K562 (cell line): ENCODE results near the gene PLEKHM1. TPM values are rescaled to one million over a fixed set of nuclear protein-coding genes. Genes with fewer than 3 reads are reported as not detected.
"Not testable (repeated sequence)": the region's sequence is repeated elsewhere in the genome, so short reads cannot be mapped to it uniquely, and the experiment has no call there.

Experiments
- ATAC-seq: fragments of 200-7000 bp; cut with Tn5 transposase; 3 replicates; pipeline ENCODE4 v1.9.1; 2020; ENCODE audit warnings: moderate library complexity
- BruUV-seq: library from RNA; stranded (reverse); fragments of 400-500 nt; replicated peaks from 2 replicates; lab custom pipeline; 2021; lab: Mats Ljungman, UMichigan
- CTCF ChIA-PET: fragments of 300-600 bp; formaldehyde crosslinking; extraction: SDS; loops from one replicate; lab custom pipeline; 2021; ENCODE audit warnings: low intra/inter-chr PET ratio; lab: Yijun Ruan, JAX
- POLR2A ChIA-PET: fragments of 300-600, 350-650 bp; sonication (Branson Sonifier 250); formaldehyde crosslinking; extraction: SDS; loops from one replicate; lab custom pipeline; 2021; ENCODE audit warnings: antibody characterized with exemption, inconsistent platforms; lab: Yijun Ruan, JAX
- DNase-seq, 4 experiments: peaks; one replicate each; pipeline versions ENCODE4 v3.0.0 to v3.0.0-alpha.2; 2011 to 2018; ENCODE audit warnings: low spot score in 3 of 4, mixed read lengths in 3 of 4; ENCODE audit errors: extremely low read depth in 1 of 4
- FAIRE-seq: peaks from 2 replicates; lab custom pipeline; 2011; peaks lifted over from hg19 to GRCh38; lab: Jason Lieb, UNC
- H2AFZ ChIP-seq: 2 replicates; pipeline ENCODE4 v1.6.0; 2011; ENCODE audit warnings: low read depth, low read length, control low read depth, inconsistent platforms
- H3K27ac ChIP-seq: fragments of 200-600 bp; 3 replicates; pipeline ENCODE4 v1.8.0; 2011; ENCODE audit warnings: low read depth, mild to moderate bottlenecking, control low read depth, inconsistent platforms, low read length, moderate library complexity, mixed read lengths; ENCODE audit errors: extremely low read depth
- H3K27me3 ChIP-seq, 2 experiments: fragments of 300-600 bp in 1 of 2; 2 replicates in 1 of 2; 3 replicates in 1 of 2; pipeline versions ENCODE4 v1.6.0 to v1.8.0; 2011; ENCODE audit warnings: inconsistent platforms in 2 of 2, low read length in 2 of 2, mild to moderate bottlenecking in 1 of 2, mixed read lengths in 1 of 2, moderate library complexity in 1 of 2; ENCODE audit not compliant: control insufficient read depth in 2 of 2, insufficient read depth in 2 of 2
- H3K36me3 ChIP-seq: fragments of 300-600 bp; 3 replicates; pipeline ENCODE4 v1.8.0; 2011; ENCODE audit warnings: mild to moderate bottlenecking, low read length, inconsistent platforms; ENCODE audit not compliant: control insufficient read depth, insufficient read depth
- H3K4me1 ChIP-seq, 2 experiments: fragments of 200-600 bp in 1 of 2; replicated peaks in 1 of 2; 2 replicates in 1 of 2; 3 replicates in 1 of 2; pipeline versions ENCODE4 v1.5.1 to v1.8.0; 2011; ENCODE audit warnings: inconsistent platforms in 2 of 2, low read length in 2 of 2, mild to moderate bottlenecking in 1 of 2, mixed read lengths in 1 of 2, moderate library complexity in 1 of 2; ENCODE audit not compliant: control insufficient read depth in 2 of 2, insufficient read depth in 2 of 2
- H3K4me2 ChIP-seq: 2 replicates; pipeline ENCODE4 v1.6.1; 2011; ENCODE audit warnings: low read length, control low read depth, inconsistent platforms, mixed read lengths; ENCODE audit not compliant: insufficient read depth
- H3K4me3 ChIP-seq: fragments of 200-600 bp; sonication (generic), shearing (Covaris generic); 2 replicates; pipeline ENCODE4 v1.5.1; 2016; ENCODE audit warnings: control low read depth, inconsistent platforms
- H3K79me2 ChIP-seq: fragments of 200-600 bp; 3 replicates; pipeline ENCODE4 v1.8.0; 2011; ENCODE audit warnings: low read length, inconsistent platforms; ENCODE audit not compliant: control insufficient read depth, insufficient read depth
- H3K9ac ChIP-seq, 2 experiments: 2 replicates each; pipeline versions ENCODE4 v1.6.0 to v1.6.1; 2011; ENCODE audit warnings: low read depth in 2 of 2, low read length in 2 of 2, control low read depth in 1 of 2, inconsistent platforms in 1 of 2, mild to moderate bottlenecking in 1 of 2, mixed read lengths in 1 of 2; ENCODE audit not compliant: insufficient read depth in 1 of 2
- H3K9me1 ChIP-seq: one replicate; pipeline ENCODE4 v1.6.0; 2011; ENCODE audit warnings: inconsistent platforms, mild to moderate bottlenecking, low read length, moderate library complexity; ENCODE audit not compliant: control insufficient read depth, insufficient read depth
- H3K9me3 ChIP-seq: replicated peaks from 2 replicates; pipeline ENCODE4 v1.5.1; 2011; ENCODE audit warnings: low read depth, low read length, inconsistent platforms; ENCODE audit not compliant: control insufficient read depth, insufficient read depth
- H4K20me1 ChIP-seq: replicated peaks from 2 replicates; pipeline ENCODE4 v1.6.1; 2011; ENCODE audit warnings: low read length, inconsistent platforms, mixed read lengths; ENCODE audit not compliant: control insufficient read depth, insufficient read depth
- FOSL1 ChIP-seq: fragments of 200-800 bp; sonication (Bioruptor generic); conservative IDR thresholded peaks from 2 replicates; pipeline ENCODE4 v1.6.1; 2016; ENCODE audit warnings: missing genetic modification characterization, missing compliant biosample characterization
- FOXA3 ChIP-seq, 2 experiments: fragments of 450-650 bp in 1 of 2; sonication (generic) in 1 of 2; formaldehyde crosslinking; IDR thresholded peaks in 1 of 2; conservative IDR thresholded peaks in 1 of 2; 2 replicates each; pipeline versions ENCODE4 v1.4.0 to v1.8.0; 2020 to 2022; ENCODE audit warnings: mild to moderate bottlenecking in 2 of 2, missing genetic modification reagents in 1 of 2
- JUND ChIP-seq, 2 experiments: IDR thresholded peaks; 2 replicates in 1 of 2; 3 replicates in 1 of 2; pipeline ENCODE4 v1.6.1; 2011; ENCODE audit warnings: borderline replicate concordance in 2 of 2, low read depth in 2 of 2, low read length in 2 of 2, improper control_type of control experiment in 1 of 2, missing biosample characterization in 1 of 2, missing genetic modification characterization in 1 of 2, missing genetic modification reagents in 1 of 2
- ZBTB9 ChIP-seq: fragments of 450-650 bp; formaldehyde crosslinking; IDR thresholded peaks from 2 replicates; pipeline ENCODE4 v1.4.0; 2020; ENCODE audit warnings: mild to moderate bottlenecking, moderate library complexity
- WGBS: fragments of 100-300 bp; shearing (Covaris generic); methylation state at CpG from one replicate; pipeline ENCODE4 v1.1.6; 2016; ENCODE audit warnings: low coverage, mixed read lengths; ENCODE audit not compliant: insufficient coverage; ENCODE audit errors: missing lambda C conversion rate; 5-methylcytosine and 5-hydroxymethylcytosine counted together
- in situ Hi-C: fragments of 300-500 bp; cut with MboI; formaldehyde crosslinking; loops from 4 replicates; pipeline ENCODE4 v1.15.0; 2018; ENCODE audit warnings: inconsistent platforms, mixed read lengths
- intact Hi-C: fragments of 100-400 bp; cut with micrococcal nuclease; formaldehyde crosslinking; loops from 2 replicates; pipeline ENCODE4 v1.14.2; 2022
- polyA plus RNA-seq, 8 experiments: library from polyadenylated mRNA; depleted of rRNA in 4 of 8; stranded (reverse) in 5 of 8; unstranded in 3 of 8; fragments of >200 nt; fragmentation: Nextera tagmentation in 2 of 8; fragmentation: Illumina TruSeq in 1 of 8; extraction: Ambion mirVana in 2 of 8; extraction: Trizol in 1 of 8; gene quantifications; 2 replicates each; pipeline versions ENCODE4 v1.2.1 to v1.2.3, GENCODE V29; 2011 to 2014; ENCODE audit warnings: inconsistent platforms in 1 of 8, missing spikeins in 1 of 8
- total RNA-seq, 7 experiments: library from RNA; depleted of rRNA in 6 of 7; stranded (reverse); fragments of >200 nt in 6 of 7; fragmentation: Illumina TruSeq in 2 of 7; extraction: Trizol in 2 of 7; gene quantifications; 2 replicates each; pipeline versions ENCODE4 v1.2.1 to v1.2.3, GENCODE V29; 2011 to 2021; ENCODE audit warnings: low replicate concordance in 1 of 7

PLEKHM1 gene
- total and polyA plus RNA-seq, 9 of the 15 experiments (the other 6 are each of a cell fraction or from before 2014, with no cell fraction given): 0.13 to 23.3 (median 5.7) TPM

GRCh38 chr17:45468293-45469203, 22.0 kb downstream of the PLEKHM1 start:
- CTCF ChIA-PET, H4K20me1 ChIP-seq, H3K4me2 ChIP-seq, ATAC-seq, H3K36me3 ChIP-seq, H3K9me3 ChIP-seq, H3K27me3 ChIP-seq, FAIRE-seq, H3K27ac ChIP-seq, H3K9ac ChIP-seq, H3K4me3 ChIP-seq, H3K79me2 ChIP-seq, H3K9me1 ChIP-seq, DNase-seq, H3K4me1 ChIP-seq, POLR2A ChIA-PET, in situ Hi-C loops, H2AFZ ChIP-seq, intact Hi-C loops, BruUV-seq: not testable (repeated sequence)
- WGBS: 72% methylated on average over 8 of the region's 14 CpGs

GRCh38 chr17:45461524-45462327, 28.8 kb downstream of the PLEKHM1 start:
- H4K20me1 ChIP-seq; CTCF ChIA-PET; BruUV-seq; H3K4me3 ChIP-seq; H3K9me3 ChIP-seq; H3K4me1 ChIP-seq; H3K27ac ChIP-seq; H3K36me3 ChIP-seq; intact Hi-C loops; ATAC-seq; POLR2A ChIA-PET; H3K9me1 ChIP-seq; H3K9ac ChIP-seq; H3K79me2 ChIP-seq; H3K27me3 ChIP-seq; FAIRE-seq; H2AFZ ChIP-seq; DNase-seq; in situ Hi-C loops; H3K4me2 ChIP-seq; TF ChIP-seq JUND (tag; IDR thresholded peaks at IDR 0.05; ENCODE audit: borderline replicate concordance, low read depth, low read length): not testable (repeated sequence)
- peak; percentile 55 for TF ChIP-seq FOSL1
- TF ChIP-seq ZBTB9 (CRISPR knock-in tag): 0 out of 2 replicates have a peak, but pooled peaks have one; percentile 54
- peak; percentile 13; the same call in 1 of the 2 replicates for TF ChIP-seq JUND (IDR thresholded peaks at IDR 0.05; ENCODE audit: borderline replicate concordance, low read depth, low read length)
- TF ChIP-seq FOXA3 (CRISPR knock-in tag; conservative IDR thresholded peaks at IDR 0.05 in 1 of 2, IDR thresholded peaks at IDR 0.05 in 1 of 2): peak; percentile 27 to 51; a peak in 3 of 4 replicates
- 67% methylated on average over 6 of the region's 8 CpGs for WGBS
